Hepatocyte (in vitro differentiated cells): ENCODE measurements around the gene SLC41A3.

ENCODE experiments used
- EZH2 ChIP-seq: fragments of 200-600 bp; sonication (generic); IDR thresholded peaks from 2 replicates; pipeline ENCODE4 v1.6.1; 2016; ENCODE audit warnings: antibody characterized with exemption, mild to moderate bottlenecking, borderline replicate concordance
- EZH2phosphoT487 ChIP-seq: fragments of 200-600 bp; sonication (generic); IDR thresholded peaks from one replicate; pipeline ENCODE4 v1.6.1; 2018; ENCODE audit warnings: antibody characterized with exemption, mild to moderate bottlenecking, low read depth, moderate library complexity; ENCODE audit not compliant: unreplicated experiment, severe bottlenecking
- TF ChIP-seq, protein P1 (sequence below): fragments of 200-600 bp; sonication (generic); IDR thresholded peaks from 2 replicates; pipeline ENCODE4 v1.5.1; 2016; ENCODE audit warnings: antibody characterized with exemption, mild to moderate bottlenecking; ENCODE audit not compliant: poor library complexity

DNA sequence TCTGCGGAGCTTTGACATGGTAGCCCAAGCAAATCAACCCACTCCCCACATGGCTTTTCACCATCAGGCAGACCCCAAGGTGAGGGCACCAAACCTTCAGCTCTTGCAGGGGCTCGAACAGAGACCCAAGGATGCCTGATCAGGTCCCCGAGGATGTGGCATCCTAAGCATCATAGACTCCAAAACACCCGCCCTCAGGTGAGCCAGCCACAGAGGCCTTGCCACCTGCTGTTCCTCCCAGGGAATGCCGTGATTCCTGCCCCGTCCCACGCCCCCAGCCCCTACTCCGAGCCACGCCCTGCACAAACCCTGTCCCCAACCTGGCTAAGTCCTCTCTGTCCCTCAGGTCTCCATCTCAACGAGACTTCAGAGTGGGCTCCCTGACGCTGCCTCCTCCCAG lies 34.7 kb upstream of the SLC41A3 start:
- TF ChIP-seq, protein P1, sequence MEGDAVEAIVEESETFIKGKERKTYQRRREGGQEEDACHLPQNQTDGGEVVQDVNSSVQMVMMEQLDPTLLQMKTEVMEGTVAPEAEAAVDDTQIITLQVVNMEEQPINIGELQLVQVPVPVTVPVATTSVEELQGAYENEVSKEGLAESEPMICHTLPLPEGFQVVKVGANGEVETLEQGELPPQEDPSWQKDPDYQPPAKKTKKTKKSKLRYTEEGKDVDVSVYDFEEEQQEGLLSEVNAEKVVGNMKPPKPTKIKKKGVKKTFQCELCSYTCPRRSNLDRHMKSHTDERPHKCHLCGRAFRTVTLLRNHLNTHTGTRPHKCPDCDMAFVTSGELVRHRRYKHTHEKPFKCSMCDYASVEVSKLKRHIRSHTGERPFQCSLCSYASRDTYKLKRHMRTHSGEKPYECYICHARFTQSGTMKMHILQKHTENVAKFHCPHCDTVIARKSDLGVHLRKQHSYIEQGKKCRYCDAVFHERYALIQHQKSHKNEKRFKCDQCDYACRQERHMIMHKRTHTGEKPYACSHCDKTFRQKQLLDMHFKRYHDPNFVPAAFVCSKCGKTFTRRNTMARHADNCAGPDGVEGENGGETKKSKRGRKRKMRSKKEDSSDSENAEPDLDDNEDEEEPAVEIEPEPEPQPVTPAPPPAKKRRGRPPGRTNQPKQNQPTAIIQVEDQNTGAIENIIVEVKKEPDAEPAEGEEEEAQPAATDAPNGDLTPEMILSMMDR: no peak
- no peak for TF ChIP-seq EZH2phosphoT487
- no peak for TF ChIP-seq EZH2
